Dermis blood vessel endothelial cell (primary cell): ENCODE data around the gene MAPK4. TPM values are rescaled to one million over a fixed set of nuclear protein-coding genes. Genes with fewer than 3 reads are reported as not detected.

Experiments used
- DNase-seq: peaks from one replicate; pipeline ENCODE4 v3.0.0; 2010
- total RNA-seq: library from RNA; depleted of rRNA; stranded (reverse); fragments of >200 nt; gene quantifications from 2 replicates; pipeline ENCODE4 v1.2.3, GENCODE V29; 2014

The MAPK4 gene
- total RNA-seq, 1 donor from 2014 or later: not detected

GRCh38 chr18:50626317-50626716 lies 66.4 kb downstream of the MAPK4 start:
- no peak for DNase-seq

- no peak for DNase-seq
These were observed 68.0 kb downstream of the MAPK4 start for GRCh38 chr18:50627594-50628532.

- no peak for DNase-seq
These were observed 68.6 kb downstream of the MAPK4 start for GRCh38 chr18:50628533-50628905.

GRCh38 chr18:50629148-50629631 lies 69.3 kb downstream of the MAPK4 start:
- DNase-seq: no peak

GRCh38 chr18:50630895-50631294 lies 71.0 kb downstream of the MAPK4 start:
- no peak for DNase-seq

- DNase-seq: no peak
These were observed 73.1 kb downstream of the MAPK4 start for GRCh38 chr18:50632895-50633515.

GRCh38 chr18:50633992-50634391 lies 74.1 kb downstream of the MAPK4 start:
- DNase-seq: no peak

- DNase-seq: no peak
These were observed 76.6 kb downstream of the MAPK4 start for GRCh38 chr18:50636366-50637057.

GRCh38 chr18:50638016-50638883 lies 78.4 kb downstream of the MAPK4 start:
- no peak for DNase-seq

- DNase-seq: no peak
These were observed 79.1 kb downstream of the MAPK4 start for GRCh38 chr18:50638884-50639420.

GRCh38 chr18:50639711-50640110 lies 79.8 kb downstream of the MAPK4 start:
- DNase-seq: no peak

- DNase-seq: no peak
These were observed 82.6 kb downstream of the MAPK4 start for GRCh38 chr18:50642439-50642838.

GRCh38 chr18:50644146-50644545 lies 84.3 kb downstream of the MAPK4 start:
- DNase-seq: no peak

- DNase-seq: peak; percentile 13
These were observed 84.9 kb downstream of the MAPK4 start for GRCh38 chr18:50644807-50645206.

GRCh38 chr18:50647237-50647636 lies 87.3 kb downstream of the MAPK4 start:
- DNase-seq: no peak

GRCh38 chr18:50647792-50648191 lies 87.9 kb downstream of the MAPK4 start:
- DNase-seq: no peak

GRCh38 chr18:50649821-50650220 lies 89.9 kb downstream of the MAPK4 start:
- no peak for DNase-seq

GRCh38 chr18:50651334-50651733 lies 91.4 kb downstream of the MAPK4 start:
- no peak for DNase-seq

GRCh38 chr18:50653402-50654093 lies 93.7 kb downstream of the MAPK4 start:
- no peak for DNase-seq

- no peak for DNase-seq
These were observed 94.3 kb downstream of the MAPK4 start for GRCh38 chr18:50654211-50654610.
